NCI-H1436 (cell line): ENCODE results near the gene ITK.

Experiments used
- DNase-seq: peaks from one replicate; lab custom pipeline; 2025; lab: John Stamatoyannopoulos, UW

ITK gene

GRCh38 chr5:157180374-157181264 is at the start of gene ITK:
TSS of gene ITK (plus strand) at chr5:157180840. CDS start at chr5:157180978, 138 bp downstream.
- no peak for DNase-seq

GRCh38 chr5:157130925-157131324 is 49.7 kb upstream of the ITK start:
- DNase-seq: no peak

GRCh38 chr5:157132281-157132612 is 48.4 kb upstream of the ITK start:
- no peak for DNase-seq

DNA sequence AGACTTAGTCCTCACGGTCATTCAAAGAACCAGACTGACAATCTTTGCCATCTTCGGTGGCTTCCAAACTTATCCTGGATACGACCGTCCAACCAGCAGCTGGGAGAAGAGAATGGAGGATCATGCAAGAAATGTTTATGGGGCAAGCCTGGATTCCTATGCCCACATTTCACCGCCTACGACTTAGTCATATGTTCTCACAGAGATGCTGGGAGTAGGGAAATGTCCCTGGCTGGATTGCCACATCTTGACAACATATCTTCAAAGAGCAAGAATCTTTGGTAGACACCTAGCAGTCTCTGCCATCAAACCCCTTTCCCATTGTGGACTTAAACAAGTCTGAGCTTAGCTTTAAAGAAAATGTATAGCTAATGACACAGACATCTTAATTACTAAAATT is 42.9 kb upstream of the ITK start:
- no peak for DNase-seq

DNA sequence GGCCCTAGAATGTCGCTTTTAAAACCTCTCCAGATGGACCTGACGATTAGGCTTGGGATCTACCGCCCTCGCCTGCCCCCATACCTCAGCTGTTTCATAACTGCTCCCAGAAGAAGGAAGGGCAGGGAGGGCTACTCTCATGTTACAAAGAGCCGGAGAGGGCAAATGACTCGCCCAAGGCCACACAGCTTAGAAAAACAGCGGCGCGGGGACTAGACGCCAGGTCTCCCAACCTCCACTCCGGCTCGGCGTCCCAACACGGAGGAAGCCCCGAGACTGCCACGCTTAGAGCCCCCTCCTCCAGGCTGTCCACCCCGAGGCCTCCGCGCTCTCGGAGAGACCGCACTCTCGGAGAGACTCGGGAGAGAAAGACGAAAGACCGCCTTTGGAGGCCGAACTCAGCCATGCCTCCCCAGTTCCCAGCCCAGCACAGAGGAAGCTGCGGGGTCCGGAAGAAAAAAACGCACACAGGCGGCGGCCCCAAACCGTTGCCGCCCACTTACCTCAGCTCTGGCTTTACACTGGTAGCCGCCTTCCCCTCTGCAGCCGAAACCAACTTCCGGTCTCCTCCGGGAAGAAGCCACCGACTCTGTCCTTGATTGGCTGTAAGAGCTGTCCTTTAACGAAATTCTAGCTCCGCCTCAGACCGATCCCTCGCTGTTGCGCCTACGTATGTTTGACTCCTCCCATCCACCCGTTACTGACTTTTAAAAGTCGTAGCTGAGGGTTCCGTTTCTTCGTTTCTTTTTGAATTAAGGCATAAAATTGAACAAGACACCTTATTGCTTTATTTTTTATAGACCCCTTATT is 38.1 kb upstream of the ITK start, which contains the start of gene MED7:
TSS of gene MED7 (minus strand) at position 549 of the 810 bp plus-strand sequence. CDS start 3,434 bp downstream, outside the sequence.
- peak; percentile 98 for DNase-seq

DNA sequence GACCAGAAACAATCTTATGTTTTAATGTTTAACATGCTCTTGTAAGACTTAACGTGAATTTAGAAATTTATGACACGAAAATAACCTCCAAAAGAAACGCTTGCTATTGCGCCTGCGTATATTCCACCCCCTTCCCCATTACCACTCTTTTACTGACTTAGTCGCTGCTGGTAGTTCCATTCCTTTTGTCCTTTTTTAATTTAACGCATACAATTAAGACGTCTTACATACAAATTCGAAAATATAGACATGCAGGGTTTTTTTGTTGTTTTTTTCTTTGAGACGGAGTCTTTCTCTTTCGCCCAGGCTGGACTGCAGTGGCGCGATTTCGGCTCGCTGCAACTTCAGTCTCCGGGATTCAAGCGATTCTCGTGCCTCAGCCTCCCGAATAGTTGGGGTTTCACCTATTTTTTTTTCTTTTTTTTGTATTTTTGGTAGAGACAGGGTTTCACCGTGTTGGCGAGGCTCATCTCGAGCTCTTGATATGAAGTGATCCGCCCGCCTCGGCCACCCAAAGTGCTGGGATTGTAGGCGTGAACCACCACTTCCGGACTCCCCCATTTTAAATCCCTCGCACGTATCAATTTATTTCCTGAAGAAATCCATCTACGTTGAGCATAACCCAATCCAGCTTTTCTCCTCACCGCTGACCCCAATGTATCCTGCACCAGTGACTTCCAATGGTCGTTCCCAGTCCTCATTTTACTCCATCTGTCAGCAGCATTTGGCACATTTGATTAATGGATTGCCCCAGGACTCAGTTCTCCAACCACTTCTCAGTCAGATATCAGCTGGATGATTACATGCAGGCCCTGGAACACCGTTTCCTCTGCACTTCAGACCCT is 37.3 kb upstream of the ITK start:
- DNase-seq: peak; percentile 62

DNA sequence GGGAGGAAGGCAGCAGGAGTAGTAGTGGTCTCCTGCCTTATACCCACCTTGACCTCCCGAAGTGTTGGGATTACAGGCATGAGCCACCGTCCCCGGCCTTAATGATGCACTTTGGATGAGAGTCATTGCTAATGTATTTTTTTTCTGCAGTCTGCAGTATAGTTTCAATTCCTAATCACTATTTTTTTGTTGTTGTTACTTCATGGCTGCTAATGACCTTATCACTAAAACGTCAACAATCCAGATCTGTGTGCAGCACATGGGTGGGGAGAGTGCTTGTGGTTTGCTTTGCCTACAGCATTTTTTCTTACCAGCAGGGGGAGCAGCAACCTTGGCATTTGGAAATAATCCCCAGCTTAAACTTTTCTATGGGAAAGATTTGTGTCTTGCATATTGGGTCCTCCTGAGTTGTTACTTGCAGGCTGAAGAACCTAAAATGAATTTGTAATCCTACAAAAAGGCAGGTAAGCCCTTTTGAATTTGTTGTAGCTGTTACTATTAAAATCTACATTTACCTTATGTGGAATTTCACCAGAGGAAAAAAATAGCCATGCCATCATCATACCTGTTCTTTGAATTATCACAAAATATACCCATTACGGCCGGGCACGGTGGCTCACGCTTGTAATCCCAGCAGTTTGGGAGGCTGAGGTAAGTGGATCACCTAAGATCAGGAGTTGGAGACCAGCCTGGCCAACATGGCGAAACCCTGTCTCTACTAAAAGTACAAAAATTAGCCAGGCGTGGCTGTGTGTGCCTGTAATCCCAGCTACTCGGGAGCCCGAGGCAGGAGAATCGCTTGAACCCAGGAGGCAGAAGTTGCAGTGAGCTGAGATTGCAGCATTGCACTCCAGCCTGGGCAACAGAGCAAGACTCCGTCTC is 31.7 kb upstream of the ITK start:
- peak; percentile 51 for DNase-seq

DNA sequence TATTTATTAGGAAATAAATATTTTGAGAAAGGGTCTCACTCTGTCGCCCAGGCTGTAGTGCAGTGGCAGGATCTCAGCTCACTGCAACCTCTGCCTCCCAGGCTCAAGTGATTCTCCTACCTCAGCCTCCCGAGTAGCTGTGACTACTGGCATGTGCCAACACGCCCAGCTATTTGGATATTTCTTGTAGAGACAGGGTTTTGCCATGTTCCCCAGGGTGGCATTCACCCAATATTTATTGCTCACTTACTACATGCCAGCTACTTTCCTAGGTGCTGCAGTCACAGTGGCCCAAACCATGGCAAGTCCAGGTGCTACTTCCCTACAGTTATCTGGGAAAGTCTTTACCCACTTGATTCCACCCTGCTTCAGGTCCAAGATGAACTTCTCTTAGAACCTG is 29.6 kb upstream of the ITK start:
- no peak for DNase-seq

GRCh38 chr5:157155297-157155696 is 25.3 kb upstream of the ITK start:
- DNase-seq: no peak

- DNase-seq: no peak
These were observed 23.2 kb upstream of the ITK start for GRCh38 chr5:157157293-157157891.

DNA sequence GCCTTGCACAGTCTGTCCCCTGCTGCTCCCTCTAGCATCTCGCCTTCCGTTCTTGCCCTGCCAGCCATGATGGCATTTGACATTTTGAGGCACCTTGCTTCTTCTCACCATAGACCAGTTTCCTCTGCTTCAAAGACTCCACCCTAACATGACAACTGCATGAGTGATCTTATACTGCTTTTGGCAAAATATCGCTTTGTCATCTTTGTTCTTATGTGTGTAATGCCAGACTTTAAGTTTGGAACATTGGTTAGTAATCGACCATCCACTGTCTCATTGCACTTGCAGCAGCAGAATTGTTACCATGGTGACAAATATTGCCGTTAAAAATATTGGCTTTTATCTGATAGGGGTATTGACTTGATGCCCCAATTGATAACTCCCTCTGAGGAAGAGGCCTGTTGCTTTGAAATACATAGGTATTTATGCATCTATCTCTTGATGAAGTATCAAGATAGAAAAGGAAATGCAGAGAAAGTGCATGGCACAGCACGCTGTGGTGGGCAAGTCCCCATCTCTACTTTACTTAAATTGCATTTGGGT is 21.4 kb upstream of the ITK start:
- DNase-seq: no peak

- no peak for DNase-seq
These were observed 20.6 kb upstream of the ITK start for GRCh38 chr5:157160001-157160400.

GRCh38 chr5:157161996-157162395 is 18.6 kb upstream of the ITK start:
- no peak for DNase-seq

DNA sequence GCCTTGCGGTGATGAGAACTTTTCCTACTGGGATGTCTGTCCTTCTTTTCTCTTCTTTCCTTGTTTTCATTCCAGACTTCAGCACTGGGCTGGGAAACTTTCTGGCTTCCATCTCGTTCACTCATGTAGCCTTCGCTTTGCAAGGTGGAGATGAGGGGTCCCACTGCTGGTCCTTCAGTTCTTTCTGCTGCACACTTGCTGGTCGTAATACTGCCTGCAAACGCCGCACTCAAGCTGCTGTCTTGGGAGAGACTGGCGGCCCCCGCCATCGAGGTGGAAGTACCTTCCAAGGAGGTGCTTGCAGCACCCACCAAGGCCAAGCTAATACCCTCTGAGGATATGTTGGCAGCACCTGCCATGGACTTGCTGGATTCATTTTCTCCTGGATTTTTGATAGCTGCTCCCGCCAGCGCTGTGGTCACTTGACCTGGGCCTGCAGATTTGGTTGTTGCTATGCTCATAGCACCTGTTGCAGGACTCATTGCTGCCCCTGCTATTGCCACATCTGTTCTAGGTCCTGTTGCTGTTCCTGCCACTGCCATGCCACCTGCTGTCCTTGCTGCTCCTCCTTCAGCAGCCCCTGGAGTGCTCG is 17.6 kb upstream of the ITK start:
- DNase-seq: no peak

DNA sequence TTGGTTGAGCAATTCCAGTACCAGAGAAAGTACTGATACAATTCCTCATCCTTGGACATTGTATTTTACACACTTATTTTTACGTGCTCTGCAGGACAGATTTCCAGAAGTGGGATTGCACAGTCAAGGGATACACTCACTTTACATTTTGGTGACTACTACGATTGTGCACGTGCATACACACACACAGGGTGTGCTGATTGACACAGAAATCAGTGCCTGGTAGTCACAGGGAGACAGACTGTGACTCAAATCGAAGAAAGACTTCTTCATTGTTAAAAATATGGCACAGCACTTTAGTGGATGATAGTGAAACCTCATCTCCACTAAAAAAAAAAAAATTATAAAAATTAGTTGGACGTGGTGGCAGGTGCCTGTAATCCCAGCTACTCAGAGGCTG is 16.1 kb upstream of the ITK start:
- DNase-seq: no peak

DNA sequence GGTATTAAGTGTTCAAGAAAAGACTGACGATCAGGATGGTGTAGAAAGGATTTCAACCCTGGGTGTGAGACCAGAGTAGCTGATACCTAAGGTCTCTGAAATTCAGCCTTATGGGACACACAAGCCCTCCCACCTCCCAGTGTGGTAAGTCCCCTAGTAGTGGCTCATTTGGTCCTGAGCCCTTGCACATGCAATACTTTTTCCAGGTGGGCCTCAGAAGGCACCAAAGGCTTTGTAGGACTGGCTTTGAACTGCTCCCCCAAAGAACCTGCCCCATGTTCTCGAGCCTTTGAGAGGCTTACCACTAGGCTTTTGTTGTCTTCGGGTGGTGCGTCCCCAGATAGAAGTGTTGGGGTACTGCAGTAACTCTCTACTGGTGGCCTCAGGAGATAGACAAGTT is 15.4 kb upstream of the ITK start:
- no peak for DNase-seq

DNA sequence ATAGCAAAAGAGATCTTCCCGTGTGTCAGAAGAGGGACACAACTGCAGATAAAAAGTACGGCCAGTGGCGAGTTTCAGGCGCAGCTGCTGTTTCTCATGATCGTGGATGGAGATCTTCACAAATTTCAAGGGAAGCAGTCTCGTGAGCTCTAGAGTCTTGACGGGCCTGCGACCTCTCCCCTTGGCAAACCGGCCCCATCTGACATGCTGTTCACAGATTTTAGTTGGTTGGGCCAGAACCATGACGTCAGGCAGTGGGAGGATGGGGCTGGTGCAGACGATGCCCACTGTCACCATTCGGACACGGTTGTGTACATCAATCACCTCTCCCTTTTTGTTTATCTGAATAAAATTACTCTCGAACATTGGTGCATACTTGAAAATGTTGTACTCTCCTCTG is 15.0 kb upstream of the ITK start:
- no peak for DNase-seq

- no peak for DNase-seq
These were observed 14.1 kb upstream of the ITK start, which contains the start of gene GARIN3 for GRCh38 chr5:157166214-157167213. TSS of gene GARIN3 (minus strand) at chr5:157166264. CDS start at chr5:157166168, 96 bp downstream.

- DNase-seq: no peak
These were observed 13.4 kb upstream of the ITK start for GRCh38 chr5:157167214-157167621.
